H9 (cell line): ENCODE data around the gene CLEC4G. TPM values are rescaled to one million over a fixed set of nuclear protein-coding genes. Genes with fewer than 3 reads are reported as not detected.
"Not testable (repeated sequence)": the region's sequence is repeated elsewhere in the genome, so short reads cannot be mapped to it uniquely, and the experiment has no call there.

Experiments
- DNase-seq: peaks from one replicate; pipeline ENCODE4 v3.0.0-alpha.2; 2017
- H2AFZ ChIP-seq: one replicate; pipeline ENCODE4 v1.6.1; 2013; ENCODE audit warnings: mild to moderate bottlenecking, low read length, control low read depth, moderate library complexity
- H2AK5ac ChIP-seq: 2 replicates; pipeline ENCODE4 v1.6.1; 2013; ENCODE audit warnings: low read length, control low read depth, mixed read lengths; ENCODE audit not compliant: insufficient read length
- H2BK120ac ChIP-seq: one replicate; pipeline ENCODE4 v1.6.1; 2013; ENCODE audit warnings: low read depth, mild to moderate bottlenecking, low read length, control low read depth, inconsistent platforms; ENCODE audit not compliant: poor library complexity, severe bottlenecking
- H2BK12ac ChIP-seq: 2 replicates; pipeline ENCODE4 v1.6.1; 2013; ENCODE audit warnings: low read length, control low read depth, mixed read lengths, low read depth; ENCODE audit not compliant: insufficient read length
- H2BK15ac ChIP-seq: 2 replicates; pipeline ENCODE4 v1.6.1; 2013; ENCODE audit warnings: low read depth, low read length, control low read depth
- H2BK20ac ChIP-seq: one replicate; pipeline ENCODE4 v1.6.1; 2013; ENCODE audit warnings: low read depth, mild to moderate bottlenecking, low read length, control low read depth, inconsistent platforms; ENCODE audit not compliant: poor library complexity, severe bottlenecking
- H2BK5ac ChIP-seq: 2 replicates; pipeline ENCODE4 v1.6.1; 2013; ENCODE audit warnings: low read length, control low read depth, mixed read lengths; ENCODE audit not compliant: insufficient read length
- H3K14ac ChIP-seq: 2 replicates; pipeline ENCODE4 v1.6.1; 2013; ENCODE audit warnings: low read length, control low read depth; ENCODE audit not compliant: insufficient read depth
- H3K18ac ChIP-seq: 2 replicates; pipeline ENCODE4 v1.6.1; 2013; ENCODE audit warnings: low read depth, mild to moderate bottlenecking, mixed read lengths, low read length, control low read depth; ENCODE audit not compliant: insufficient read length
- H3K23ac ChIP-seq: 2 replicates; pipeline ENCODE4 v1.6.1; 2013; ENCODE audit warnings: low read length, control low read depth, mixed read lengths, low read depth; ENCODE audit not compliant: insufficient read length
- H3K23me2 ChIP-seq: 2 replicates; pipeline ENCODE4 v1.6.1; 2013; ENCODE audit warnings: low read depth, mild to moderate bottlenecking, mixed read lengths, low read length, control low read depth; ENCODE audit not compliant: insufficient read length, poor library complexity, severe bottlenecking
- H3K27ac ChIP-seq: 2 replicates; pipeline ENCODE4 v1.5.1; 2013; ENCODE audit warnings: low read length, control low read depth, mixed read lengths, low read depth; ENCODE audit not compliant: insufficient read length
- H3K27me3 ChIP-seq: 2 replicates; pipeline ENCODE4 v1.6.1; 2013; ENCODE audit warnings: low read length, control low read depth, inconsistent platforms; ENCODE audit not compliant: insufficient read depth
- H3K4ac ChIP-seq: 2 replicates; pipeline ENCODE4 v1.6.1; 2013; ENCODE audit warnings: low read depth, mild to moderate bottlenecking, control low read depth, inconsistent platforms, low read length, moderate library complexity
- H3K4me1 ChIP-seq: 2 replicates; pipeline ENCODE4 v1.6.1; 2013; ENCODE audit warnings: low read length, control low read depth, inconsistent platforms; ENCODE audit not compliant: insufficient read depth
- H3K4me2 ChIP-seq: 2 replicates; pipeline ENCODE4 v1.6.1; 2013; ENCODE audit warnings: low read length, control low read depth, mixed read lengths; ENCODE audit not compliant: insufficient read length, insufficient read depth
- H3K56ac ChIP-seq: 2 replicates; pipeline ENCODE4 v1.6.1; 2013; ENCODE audit warnings: low read depth, mild to moderate bottlenecking, mixed read lengths, low read length, control low read depth; ENCODE audit not compliant: insufficient read length
- H3K79me1 ChIP-seq: 2 replicates; pipeline ENCODE4 v1.6.1; 2013; ENCODE audit warnings: low read depth, mild to moderate bottlenecking, moderate library complexity, low read length, control low read depth, inconsistent platforms; ENCODE audit not compliant: insufficient read depth, poor library complexity, severe bottlenecking
- H3K79me2 ChIP-seq: 2 replicates; pipeline ENCODE4 v1.6.1; 2013; ENCODE audit warnings: low read length, control low read depth, inconsistent platforms; ENCODE audit not compliant: insufficient read depth
- H3K9ac ChIP-seq: 2 replicates; pipeline ENCODE4 v1.6.1; 2013; ENCODE audit warnings: low read length, control low read depth, mixed read lengths; ENCODE audit not compliant: insufficient read length; ENCODE audit errors: extremely low read depth
- H3K9me3 ChIP-seq: one replicate; pipeline ENCODE4 v1.6.1; 2013; ENCODE audit warnings: low read depth, low read length, inconsistent platforms; ENCODE audit not compliant: control insufficient read depth
- H3T11ph ChIP-seq: one replicate; pipeline ENCODE4 v1.6.1; 2013; ENCODE audit warnings: mild to moderate bottlenecking, low read length, control low read depth, inconsistent platforms
- H4K20me1 ChIP-seq: one replicate; pipeline ENCODE4 v1.6.1; 2013; ENCODE audit not compliant: control insufficient read depth, insufficient read length, insufficient read depth
- H4K5ac ChIP-seq: 2 replicates; pipeline ENCODE4 v1.6.1; 2013; ENCODE audit warnings: low read depth, mild to moderate bottlenecking, mixed read lengths, low read length, control low read depth; ENCODE audit not compliant: insufficient read length
- H4K8ac ChIP-seq: replicated peaks from 2 replicates; pipeline ENCODE4 v1.6.1; 2013; ENCODE audit warnings: low read length, control low read depth, mixed read lengths, low read depth; ENCODE audit not compliant: insufficient read length
- H4K91ac ChIP-seq: 2 replicates; pipeline ENCODE4 v1.6.1; 2013; ENCODE audit warnings: low read depth, mild to moderate bottlenecking, moderate library complexity, mixed read lengths, low read length, control low read depth; ENCODE audit not compliant: insufficient read length
- H3K27ac Mint-ChIP-seq, 3 experiments: 2 replicates in 2 of 3; 3 replicates in 1 of 3; pipeline ENCODE4 v1.8.0; 2020 to 2021; ENCODE audit warnings: mixed read lengths in 3 of 3, mild to moderate bottlenecking in 1 of 3, moderate library complexity in 1 of 3
- H3K27me3 Mint-ChIP-seq: 2 replicates; pipeline ENCODE4 v1.8.0; 2021; ENCODE audit warnings: low read depth, mild to moderate bottlenecking, moderate library complexity, mixed read lengths
- H3K36me3 Mint-ChIP-seq, 3 experiments: 2 replicates in 2 of 3; 3 replicates in 1 of 3; pipeline ENCODE4 v1.8.0; 2020 to 2021; ENCODE audit warnings: low read depth in 3 of 3, mixed read lengths in 3 of 3; ENCODE audit not compliant: insufficient read depth in 1 of 3
- H3K4me1 Mint-ChIP-seq, 2 experiments: 2 replicates each; pipeline ENCODE4 v1.8.0; 2020; ENCODE audit warnings: mixed read lengths in 2 of 2
- H3K4me3 Mint-ChIP-seq, 2 experiments: 2 replicates in 1 of 2; 3 replicates in 1 of 2; pipeline ENCODE4 v1.8.0; 2020 to 2021; ENCODE audit warnings: mild to moderate bottlenecking in 2 of 2, mixed read lengths in 2 of 2, moderate library complexity in 1 of 2
- H3K9me3 Mint-ChIP-seq, 2 experiments: 2 replicates in 1 of 2; 3 replicates in 1 of 2; pipeline ENCODE4 v1.8.0; 2020; ENCODE audit warnings: mild to moderate bottlenecking in 2 of 2, mixed read lengths in 2 of 2, moderate library complexity in 1 of 2
- CTCF ChIP-seq: fragments of 200-600 bp; sonication (generic); conservative IDR thresholded peaks from 3 replicates; pipeline ENCODE4 v1.8.0; 2021; ENCODE audit warnings: antibody characterized with exemption, mild to moderate bottlenecking
- WGBS: extraction: QIAGEN DNeasy Blood & Tissue Kit; methylation state at CpG from one replicate; pipeline ENCODE4 v1.1.7; 2013; ENCODE audit warnings: missing lambda C conversion rate, low lambda C conversion rate, mixed read lengths; ENCODE audit not compliant: insufficient read length; ENCODE audit errors: extremely low coverage; 5-methylcytosine and 5-hydroxymethylcytosine counted together
- total RNA-seq: library from RNA; stranded (reverse); gene quantifications from 2 replicates; pipeline ENCODE4 v1.2.1, GENCODE V29; 2021

CLEC4G gene
- total RNA-seq, 1 experiment from 2014 or later: not detected

- Histone ChIP-seq H3K9me3 (no peaks in the 10 kb centered on the region), H2BK120ac (no peak overlapping the region), H3K4me1 (no peaks in the 10 kb centered on the region), H3K27me3 (no peaks in the 10 kb centered on the region), H3K56ac (no peak overlapping the region), H2AK5ac (no peak overlapping the region), H4K5ac (no peak overlapping the region), H3K79me1 (no peaks in the 10 kb centered on the region), H2BK5ac (no peak overlapping the region), H3K23me2 (no peaks in the 10 kb centered on the region), H4K91ac (no peak overlapping the region), H2BK15ac (no peak overlapping the region), H4K20me1 (no peaks in the 10 kb centered on the region), H3K18ac (no peak overlapping the region), H3K4me2 (no peak overlapping the region), H3K4ac (no peak overlapping the region), H2BK20ac (no peak overlapping the region), H3K14ac (no peak overlapping the region), H2AFZ (no peak overlapping the region), H4K8ac (no peak overlapping the region), H2BK12ac (no peak overlapping the region), H3K79me2 (no peaks in the 10 kb centered on the region), H3K23ac (no peak overlapping the region), H3K9ac (no peak overlapping the region), H3T11ph (no peak overlapping the region), H3K27ac (no peak overlapping the region)
- no peak for DNase-seq
- no CpG with 5 or more reads among the region's 11 CpGs for WGBS
- H3K36me3 Mint-ChIP-seq: peaks cover 0 to 12% (median 2%) of the 10 kb centered on the region in 3 experiments; a peak in 3 of 7 replicates
- no peak overlapping the region for H3K4me3 Mint-ChIP-seq
- no peak overlapping the region for H3K27ac Mint-ChIP-seq
- peaks cover 7 to 8% of the 10 kb centered on the region in 2 experiments for H3K9me3 Mint-ChIP-seq
- no peak for TF ChIP-seq CTCF
- peaks cover 41% of the 10 kb centered on the region for H3K27me3 Mint-ChIP-seq
- peaks cover 6 to 12% of the 10 kb centered on the region in 2 experiments for H3K4me1 Mint-ChIP-seq
Observed at GRCh38 chr19:7766535-7766934, 34.6 kb upstream of the CLEC4G start.

- H2BK12ac ChIP-seq, H4K5ac ChIP-seq: not testable (repeated sequence)
Observed at GRCh38 chr19:7765043-7765442, 33.1 kb upstream of the CLEC4G start.

More at GRCh38 chr19:7765043-7765442, 33.1 kb upstream of the CLEC4G start:
- not testable (repeated sequence) for H4K20me1 ChIP-seq, H2BK120ac ChIP-seq, H3K9ac ChIP-seq, H3K4me2 ChIP-seq, DNase-seq, H3K27ac Mint-ChIP-seq, H3K27me3 ChIP-seq, H2BK20ac ChIP-seq, H3K9me3 ChIP-seq, H2AK5ac ChIP-seq, H3T11ph ChIP-seq, H3K23me2 ChIP-seq, H3K4me3 Mint-ChIP-seq, H3K18ac ChIP-seq, H4K91ac ChIP-seq, H2AFZ ChIP-seq, H4K8ac ChIP-seq, H3K23ac ChIP-seq, H3K14ac ChIP-seq, H2BK5ac ChIP-seq, H3K27ac ChIP-seq, H2BK15ac ChIP-seq, H3K79me1 ChIP-seq, H3K79me2 ChIP-seq, H3K4ac ChIP-seq, H3K56ac ChIP-seq, H3K4me1 ChIP-seq
- WGBS: no CpG with 5 or more reads among the region's 2 CpGs
- Mint-ChIP-seq H3K4me1 (peaks cover 6 to 12% of the 10 kb centered on the region in 2 experiments), H3K36me3 (peaks cover 0 to 12% (median 2%) of the 10 kb centered on the region in 3 experiments; a peak in 3 of 7 replicates), H3K27me3 (peaks cover 34% of the 10 kb centered on the region), H3K9me3 (peaks cover 8 to 17% of the 10 kb centered on the region in 2 experiments)
